ENCODE data around the gene FOXS1.

The FOXS1 gene

DNA sequence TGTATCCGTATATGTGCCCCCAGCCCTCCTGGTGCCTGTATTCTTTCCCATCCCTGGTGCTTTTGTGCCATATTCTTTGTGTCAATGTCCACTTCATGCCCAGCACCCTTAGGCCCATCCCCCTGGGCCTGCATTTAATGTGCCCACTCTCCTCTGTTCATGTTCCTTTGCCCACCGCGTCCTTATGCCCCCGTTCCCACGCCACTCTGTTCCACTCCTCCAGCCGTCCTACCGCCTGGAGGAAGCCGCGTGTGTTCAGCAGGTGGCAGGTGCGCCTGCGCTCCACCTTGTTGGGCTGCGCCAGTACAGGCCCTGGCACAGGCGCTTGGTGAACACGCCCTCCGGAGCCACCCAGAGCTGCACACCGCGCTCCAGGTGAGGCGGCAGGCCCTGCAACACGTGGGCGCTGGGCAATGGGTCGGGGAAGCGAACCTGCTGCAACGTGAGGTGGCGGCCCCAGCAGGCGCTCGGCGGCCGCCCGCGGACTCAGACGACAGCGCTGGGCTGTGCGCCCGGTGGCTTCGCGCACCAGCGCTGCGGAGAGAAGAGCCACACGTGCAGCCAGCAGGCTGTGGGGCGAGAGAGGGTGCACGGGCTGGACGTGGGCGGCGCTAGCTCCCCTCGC, 4.0 kb upstream of the FOXS1 start:
- Mint-ChIP-seq H3K9me3 (no peaks in the 10 kb centered on the region), H3K27me3 (peaks cover 11% of the 10 kb centered on the region), H3K36me3 (no peaks in the 10 kb centered on the region), H3K4me1 (no peaks in the 10 kb centered on the region), H3K27ac (no peak overlapping the region), H3K4me3 (no peak overlapping the region)

DNA sequence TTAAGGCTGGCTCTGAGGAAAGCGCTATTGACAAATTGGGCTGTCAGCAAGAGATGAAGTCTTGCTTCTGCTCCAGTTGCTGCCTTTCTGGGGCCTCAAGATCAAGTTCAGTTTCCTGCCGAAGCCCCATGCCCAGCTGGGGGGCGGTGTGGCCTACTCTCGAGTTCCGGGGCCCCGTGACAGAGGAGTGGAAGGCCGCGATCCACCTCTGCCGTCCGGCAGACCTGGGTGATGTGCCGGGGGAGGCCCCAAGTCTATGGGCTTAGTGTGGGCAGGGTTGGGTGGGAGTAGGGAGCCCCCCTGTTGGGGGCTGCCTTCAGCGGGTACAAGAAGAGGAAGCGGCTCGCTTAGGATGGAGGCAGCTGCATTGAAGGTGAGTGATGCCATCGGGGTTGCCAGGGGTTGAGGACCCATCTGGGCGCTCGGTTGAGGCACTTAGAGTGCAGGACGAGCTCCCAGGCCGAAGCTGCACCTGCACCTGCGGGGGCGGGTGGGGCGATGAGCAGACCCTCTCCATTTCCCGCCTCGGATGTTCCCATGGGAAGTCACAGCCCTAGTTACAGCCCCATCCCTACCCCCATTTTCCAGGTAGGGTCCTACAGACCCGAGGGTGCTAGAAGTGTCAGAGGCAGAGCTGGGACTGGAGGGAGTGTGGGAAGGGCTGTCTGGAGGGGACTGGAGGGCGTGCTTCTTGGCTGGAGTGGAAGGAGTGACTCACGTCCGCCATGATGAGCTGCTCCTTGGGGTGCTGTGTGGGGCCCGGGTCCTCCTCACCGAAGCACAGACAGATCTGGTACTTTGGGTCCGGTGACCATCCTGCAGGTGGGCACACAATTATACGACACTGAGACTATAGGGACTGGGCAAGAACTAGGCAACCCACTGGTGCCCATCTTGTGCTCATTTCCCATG, 2.9 kb upstream of the FOXS1 start:
- H3K27me3 Mint-ChIP-seq: peaks cover 11% of the 10 kb centered on the region

DNA sequence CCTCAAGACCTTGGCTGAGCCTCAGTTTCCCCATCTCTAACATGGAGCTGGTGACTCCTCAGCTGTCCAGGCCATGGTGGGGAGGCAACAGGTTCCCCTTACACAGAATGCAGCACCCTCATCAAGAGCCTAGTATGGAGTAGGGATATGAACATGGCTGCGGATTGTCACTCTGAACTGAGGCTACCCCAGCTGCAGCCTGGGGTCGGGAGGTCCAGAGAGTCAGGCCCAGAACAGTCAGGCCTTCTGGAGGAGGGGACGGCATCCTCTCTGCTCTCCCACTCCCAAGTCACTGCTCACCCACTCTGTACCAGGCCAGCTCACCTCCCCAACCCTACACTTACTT, 1.4 kb upstream of the FOXS1 start:
- H3K36me3 Mint-ChIP-seq: no peaks in the 10 kb centered on the region
- peaks cover 11% of the 10 kb centered on the region for H3K27me3 Mint-ChIP-seq
- H3K9me3 Mint-ChIP-seq: no peaks in the 10 kb centered on the region
- H3K4me1 Mint-ChIP-seq: no peaks in the 10 kb centered on the region
- no peak overlapping the region for H3K4me3 Mint-ChIP-seq
- H3K27ac Mint-ChIP-seq: no peak overlapping the region

More for the DNA sequence above, 2.9 kb upstream of the FOXS1 start:
- H3K27ac Mint-ChIP-seq: no peak overlapping the region
- no peaks in the 10 kb centered on the region for H3K36me3 Mint-ChIP-seq
- no peak overlapping the region for H3K4me3 Mint-ChIP-seq
- no peaks in the 10 kb centered on the region for H3K4me1 Mint-ChIP-seq
- no peaks in the 10 kb centered on the region for H3K9me3 Mint-ChIP-seq

DNA sequence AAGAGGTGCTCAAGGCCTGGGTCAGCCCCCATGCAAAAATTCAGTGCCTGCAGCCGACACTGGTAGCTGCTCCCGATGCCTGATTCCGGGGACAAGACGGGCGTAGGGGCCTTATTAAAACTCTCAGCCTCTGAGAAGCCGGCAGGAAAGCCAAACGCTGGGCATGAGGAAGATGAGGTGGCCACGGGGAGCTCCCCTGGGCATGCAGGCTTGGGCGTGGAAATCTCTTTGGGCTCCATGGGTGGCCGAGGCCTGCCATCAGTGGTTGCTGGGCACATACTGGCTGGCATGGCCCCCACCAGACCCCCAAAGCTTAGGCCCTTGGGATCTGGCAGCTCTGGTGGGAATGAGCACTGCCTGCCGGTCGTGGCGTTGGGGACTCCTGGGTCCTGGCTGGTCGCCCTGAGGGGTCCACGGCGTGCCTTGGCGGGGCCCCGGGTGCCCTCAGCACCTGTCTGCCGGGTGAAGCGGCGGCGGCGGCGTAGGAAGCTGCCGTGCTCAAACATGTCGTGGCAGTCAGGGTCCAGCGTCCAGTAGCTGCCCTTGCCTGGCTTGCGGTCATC, 586 bp downstream of the FOXS1 start:
- Mint-ChIP-seq H3K9me3 (no peaks in the 10 kb centered on the region), H3K27me3 (peaks cover 5% of the 10 kb centered on the region), H3K4me1 (no peaks in the 10 kb centered on the region), H3K4me3 (no peak overlapping the region), H3K36me3 (no peaks in the 10 kb centered on the region), H3K27ac (no peak overlapping the region)

DNA sequence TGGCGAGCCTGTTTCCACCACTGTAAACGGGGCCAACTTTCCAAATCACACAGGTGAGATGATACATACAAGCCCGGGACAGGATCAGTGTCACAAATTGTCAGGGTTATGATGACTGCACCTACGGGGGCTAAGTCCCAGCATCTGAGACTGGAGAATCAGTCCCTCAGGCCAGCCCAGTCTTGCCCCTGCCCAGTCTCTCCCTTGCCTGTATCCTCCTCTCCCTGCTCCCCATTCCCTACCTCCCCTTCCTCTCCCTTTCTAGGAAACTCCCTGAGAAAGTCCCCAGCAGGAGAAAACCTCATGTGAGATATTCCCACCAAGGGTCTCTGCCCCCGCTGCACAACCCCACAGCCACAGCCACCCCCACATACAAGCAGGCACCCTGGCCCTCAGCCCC, 1.5 kb downstream of the FOXS1 start:
- Mint-ChIP-seq H3K36me3 (no peaks in the 10 kb centered on the region), H3K27ac (no peak overlapping the region), H3K4me3 (no peak overlapping the region), H3K27me3 (peaks cover 3% of the 10 kb centered on the region), H3K4me1 (no peaks in the 10 kb centered on the region), H3K9me3 (no peaks in the 10 kb centered on the region)

DNA sequence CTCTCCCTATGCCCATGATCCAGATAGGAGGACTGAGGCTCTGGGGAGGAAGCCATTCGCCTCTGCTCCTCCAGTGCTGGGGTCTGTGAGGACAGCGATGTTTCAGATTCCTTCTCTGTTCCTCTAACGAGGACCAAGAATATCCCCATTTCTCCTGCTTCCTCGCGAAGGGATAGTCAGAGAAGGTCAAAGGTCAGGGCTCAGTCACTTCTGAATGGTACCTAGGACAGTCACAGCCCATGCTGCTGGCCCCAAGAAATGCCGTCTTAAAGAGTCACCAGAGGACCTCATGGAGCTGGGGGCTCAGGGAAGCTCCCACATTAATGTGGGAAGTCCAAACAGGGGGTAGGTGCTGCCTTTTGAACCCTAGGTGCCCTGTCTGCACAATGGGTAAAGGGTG, 2.1 kb downstream of the FOXS1 start:
- no peak overlapping the region for H3K27ac Mint-ChIP-seq
- H3K4me3 Mint-ChIP-seq: no peak overlapping the region
- H3K27me3 Mint-ChIP-seq: no peaks in the 10 kb centered on the region
- no peaks in the 10 kb centered on the region for H3K4me1 Mint-ChIP-seq
- H3K9me3 Mint-ChIP-seq: no peaks in the 10 kb centered on the region
- H3K36me3 Mint-ChIP-seq: no peaks in the 10 kb centered on the region

DNA sequence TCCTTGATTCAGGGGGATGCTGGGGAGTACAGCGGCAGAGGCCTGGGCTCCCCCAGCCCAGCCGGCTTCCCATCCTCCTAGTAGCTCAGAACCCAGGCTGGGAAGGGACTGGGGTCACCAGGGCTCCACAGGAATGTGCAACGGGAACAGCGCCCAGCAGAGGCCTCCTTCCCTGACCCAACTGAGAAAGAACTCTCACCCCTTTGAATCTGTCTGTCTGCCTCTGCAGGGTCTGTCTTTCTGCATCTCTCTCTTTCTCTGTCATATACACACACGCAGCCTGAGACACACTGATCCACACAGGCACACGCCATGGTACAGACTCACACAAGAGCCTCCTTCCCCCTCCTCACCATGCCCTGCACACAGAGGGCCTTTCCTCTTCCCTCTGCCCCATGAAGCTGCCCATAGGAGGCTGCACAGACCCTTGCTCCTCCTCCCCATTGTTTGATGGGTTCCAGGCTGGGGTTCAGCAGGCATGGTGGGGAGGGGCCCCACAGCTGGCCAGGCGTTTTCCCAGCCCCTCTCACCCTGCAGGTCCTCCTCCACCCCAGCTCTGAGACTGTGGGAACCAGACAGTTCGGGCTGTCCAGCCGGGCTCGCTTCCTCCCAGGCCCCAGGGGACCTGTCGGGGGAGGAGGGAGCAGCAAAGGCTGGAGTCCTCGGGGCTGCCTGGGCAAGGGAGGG, 2.8 kb downstream of the FOXS1 start:
- no peaks in the 10 kb centered on the region for H3K36me3 Mint-ChIP-seq
- no peak overlapping the region for H3K27ac Mint-ChIP-seq
- no peak overlapping the region for H3K4me3 Mint-ChIP-seq
- H3K27me3 Mint-ChIP-seq: no peaks in the 10 kb centered on the region
- no peaks in the 10 kb centered on the region for H3K9me3 Mint-ChIP-seq
- no peaks in the 10 kb centered on the region for H3K4me1 Mint-ChIP-seq

DNA sequence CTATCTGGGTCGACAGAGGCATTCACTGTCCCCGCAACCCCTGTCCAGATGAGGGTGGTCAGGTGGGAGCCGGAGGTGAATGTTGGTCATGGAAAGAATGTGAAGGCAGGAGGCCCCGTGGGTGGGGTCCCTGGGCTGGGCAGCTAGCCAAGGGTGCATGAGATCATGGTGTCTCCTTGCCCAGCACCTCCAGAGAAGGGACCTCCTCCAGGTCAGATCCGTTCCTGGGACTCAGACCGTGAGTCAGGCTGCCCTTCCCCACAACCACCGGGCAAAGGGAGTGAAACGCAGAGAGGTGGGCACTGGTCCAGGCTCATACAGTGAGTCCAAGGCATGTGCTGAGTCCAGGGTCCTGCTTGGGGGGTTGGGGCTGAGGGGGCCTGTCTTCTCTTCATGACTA, 3.5 kb downstream of the FOXS1 start:
- no peak overlapping the region for H3K27ac Mint-ChIP-seq
- no peak overlapping the region for H3K4me3 Mint-ChIP-seq
- H3K36me3 Mint-ChIP-seq: no peaks in the 10 kb centered on the region
- H3K27me3 Mint-ChIP-seq: no peaks in the 10 kb centered on the region
- no peaks in the 10 kb centered on the region for H3K4me1 Mint-ChIP-seq
- H3K9me3 Mint-ChIP-seq: no peaks in the 10 kb centered on the region

DNA sequence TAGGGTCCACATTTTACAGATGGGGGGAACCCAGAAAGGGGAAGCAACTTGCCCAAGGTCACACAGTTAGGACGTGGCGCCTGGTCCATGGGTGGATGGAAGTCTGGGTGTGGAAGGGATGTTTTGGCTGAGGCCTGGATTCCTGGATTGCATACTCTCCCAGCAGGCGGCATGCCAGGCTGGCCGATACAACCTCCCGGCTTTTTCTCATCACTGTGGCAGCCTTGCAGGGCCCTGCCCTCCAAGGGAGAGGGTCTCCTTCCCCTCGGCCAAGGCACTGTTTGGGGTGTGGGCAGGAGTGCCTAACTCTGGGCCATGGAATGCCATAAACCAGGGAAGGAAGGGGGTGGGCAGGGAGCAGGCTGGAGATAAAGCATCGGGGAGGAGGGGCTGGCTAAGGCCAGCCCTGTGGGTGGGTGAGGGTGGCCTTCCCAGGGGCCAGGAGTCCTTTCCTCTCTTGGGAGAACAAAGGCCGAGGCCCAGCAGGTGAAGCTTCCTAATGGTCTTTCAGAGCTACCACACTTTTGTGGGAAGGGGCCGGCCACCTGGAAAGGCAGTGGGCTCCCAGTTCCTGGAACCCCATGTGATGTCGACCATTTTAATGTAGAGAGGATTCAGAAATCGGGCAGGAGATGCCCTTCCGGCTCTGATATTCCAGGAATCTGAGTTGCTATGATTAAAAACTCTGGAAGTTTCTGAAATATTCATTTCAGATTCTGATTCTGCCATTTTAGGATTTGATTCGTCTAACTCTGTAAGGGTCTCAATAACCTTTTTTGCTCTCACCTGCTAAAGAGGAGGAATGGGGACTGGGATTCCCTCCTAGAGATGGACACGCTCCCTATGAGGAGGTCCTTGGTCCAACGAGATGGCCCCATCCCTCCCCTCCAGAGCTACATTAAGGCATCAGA, 4.2 kb downstream of the FOXS1 start:
- Mint-ChIP-seq H3K4me3 (no peak overlapping the region), H3K27me3 (no peaks in the 10 kb centered on the region), H3K4me1 (no peaks in the 10 kb centered on the region), H3K27ac (no peak overlapping the region), H3K36me3 (no peaks in the 10 kb centered on the region), H3K9me3 (no peaks in the 10 kb centered on the region)

DNA sequence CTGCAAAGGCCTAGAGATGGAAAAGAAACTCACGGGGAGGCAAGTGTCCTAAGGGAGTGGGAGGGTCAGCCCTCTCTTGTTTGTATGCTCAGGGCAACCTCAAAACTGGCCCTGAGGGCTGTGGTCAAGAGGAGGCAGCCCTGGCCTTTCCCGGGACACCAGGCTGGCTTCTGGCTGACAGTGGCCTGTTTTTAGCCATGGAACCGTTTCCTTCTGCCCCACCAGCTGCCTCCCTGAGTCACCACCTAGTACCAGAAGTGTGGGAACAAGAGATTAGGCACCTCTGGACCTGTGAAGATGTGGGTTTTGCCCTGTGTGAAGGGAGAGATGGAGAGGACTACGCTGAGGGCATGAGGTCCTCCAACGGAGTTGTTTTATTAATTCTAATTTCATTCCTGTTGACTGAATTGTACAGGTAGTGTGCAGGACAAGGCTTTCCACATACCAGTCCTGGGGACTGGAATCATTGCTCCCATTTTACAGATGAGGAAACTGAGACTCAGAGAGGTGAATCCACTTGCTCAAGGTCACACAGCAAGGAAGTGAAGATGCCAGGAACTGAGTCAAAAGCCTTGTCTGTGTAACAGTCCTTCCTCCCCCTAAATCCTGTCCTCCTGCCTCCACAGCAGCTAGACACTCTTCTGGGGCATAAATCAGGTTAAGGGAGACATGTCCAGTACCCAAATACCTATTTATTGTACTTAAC, 5.5 kb downstream of the FOXS1 start:
- no peak overlapping the region for H3K4me3 Mint-ChIP-seq
- no peak overlapping the region for H3K27ac Mint-ChIP-seq
- H3K36me3 Mint-ChIP-seq: no peaks in the 10 kb centered on the region
- no peaks in the 10 kb centered on the region for H3K4me1 Mint-ChIP-seq
- H3K9me3 Mint-ChIP-seq: no peaks in the 10 kb centered on the region
- no peaks in the 10 kb centered on the region for H3K27me3 Mint-ChIP-seq

DNA sequence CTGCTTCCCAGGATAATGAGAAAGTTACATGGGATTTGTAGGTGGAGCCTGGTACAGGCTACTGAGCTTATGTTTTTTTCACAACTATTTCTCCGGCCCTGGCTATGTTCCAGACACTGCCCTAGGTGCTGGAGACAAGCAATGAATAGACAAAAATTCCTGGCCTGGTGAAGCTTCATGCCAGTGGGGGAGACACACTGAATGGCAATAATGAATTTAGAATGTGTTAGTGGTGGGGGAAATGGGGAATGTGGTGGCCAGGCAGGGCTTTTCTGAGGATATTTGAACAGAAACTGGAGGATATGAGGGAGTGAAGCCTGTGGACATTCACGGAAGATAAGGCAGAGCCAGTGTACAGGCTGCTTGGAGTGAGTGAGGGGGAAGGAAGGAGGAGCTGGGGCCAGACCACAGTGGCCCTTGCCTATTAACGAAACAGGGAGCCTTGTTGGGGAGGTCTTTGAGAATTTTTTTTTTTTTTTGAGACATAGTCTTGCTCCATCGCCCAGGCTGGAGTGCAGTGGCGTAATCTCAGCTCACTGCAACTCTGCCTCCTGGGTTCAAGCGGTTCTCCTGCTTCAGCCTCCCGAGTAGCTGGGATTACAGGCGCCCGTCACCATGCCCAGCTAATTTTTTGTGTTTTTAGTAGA, 6.6 kb downstream of the FOXS1 start:
- no peak overlapping the region for H3K27ac Mint-ChIP-seq
- H3K27me3 Mint-ChIP-seq: no peaks in the 10 kb centered on the region
- no peaks in the 10 kb centered on the region for H3K4me1 Mint-ChIP-seq
- no peaks in the 10 kb centered on the region for H3K9me3 Mint-ChIP-seq
- no peak overlapping the region for H3K4me3 Mint-ChIP-seq
- H3K36me3 Mint-ChIP-seq: no peaks in the 10 kb centered on the region

DNA sequence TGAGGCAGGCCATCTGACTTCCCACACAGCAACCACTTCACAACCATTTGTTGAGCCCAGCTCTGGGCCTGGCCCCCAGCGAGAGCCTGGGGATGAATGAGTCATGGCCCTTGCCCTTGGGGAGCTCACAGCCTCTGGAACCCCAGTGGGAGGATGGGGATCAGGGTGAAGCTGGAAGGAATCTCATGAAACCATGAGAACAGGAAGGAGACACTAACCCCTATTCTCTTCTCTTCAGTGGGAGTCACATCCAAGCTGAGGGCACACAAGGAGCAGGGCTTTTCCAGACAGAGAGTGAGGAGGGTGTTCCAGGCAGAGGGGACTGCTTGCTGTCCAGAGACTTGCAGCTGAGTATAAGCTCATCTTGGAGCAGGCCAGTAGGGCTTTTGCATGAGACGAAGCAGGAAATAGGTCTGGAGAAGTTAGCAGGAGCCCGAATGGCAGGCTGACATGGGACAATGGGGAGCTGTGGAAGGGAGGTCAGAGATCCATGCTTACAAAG, 7.5 kb downstream of the FOXS1 start:
- H3K27ac Mint-ChIP-seq: no peak overlapping the region
- no peaks in the 10 kb centered on the region for H3K36me3 Mint-ChIP-seq
- H3K4me3 Mint-ChIP-seq: no peak overlapping the region
- H3K4me1 Mint-ChIP-seq: no peaks in the 10 kb centered on the region
- H3K9me3 Mint-ChIP-seq: no peaks in the 10 kb centered on the region
- H3K27me3 Mint-ChIP-seq: no peaks in the 10 kb centered on the region

DNA sequence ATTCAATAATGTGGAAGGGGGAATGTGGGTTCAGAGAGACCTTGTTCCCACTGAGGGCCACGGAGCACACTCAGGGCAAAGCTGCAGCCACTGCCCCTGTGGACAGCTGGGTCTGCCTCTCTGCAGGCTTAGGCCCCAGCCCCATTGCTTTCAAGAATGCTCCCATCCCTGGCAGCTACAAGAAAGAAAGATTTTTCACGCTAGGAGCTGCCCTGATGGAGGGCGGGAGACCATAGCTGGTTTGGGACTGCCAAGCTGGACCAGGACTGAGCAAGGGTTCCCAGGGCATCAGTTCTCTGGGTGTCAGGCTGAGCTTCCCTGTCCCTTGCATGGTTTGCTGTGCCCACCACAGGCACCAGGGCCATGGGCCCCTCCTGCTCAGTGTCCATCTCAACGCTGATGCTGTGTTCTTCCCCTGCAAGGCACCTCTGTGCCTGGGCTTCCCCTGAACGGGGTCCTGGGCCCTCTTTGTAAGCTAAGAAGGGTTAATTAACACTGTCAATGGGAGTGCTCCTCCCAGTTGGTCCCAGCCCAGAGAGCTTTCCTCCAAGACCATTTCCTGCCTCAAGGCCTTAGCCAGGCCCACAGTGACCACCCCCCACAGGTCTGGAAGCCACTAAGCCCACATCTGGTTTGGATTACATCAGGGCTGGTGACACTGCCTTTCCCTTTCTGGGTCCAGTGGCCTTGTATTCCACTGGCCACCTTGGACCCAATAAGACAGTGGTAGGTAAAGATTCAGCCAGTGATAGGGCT, 8.4 kb downstream of the FOXS1 start:
- Mint-ChIP-seq H3K4me1 (no peaks in the 10 kb centered on the region), H3K27ac (peak overlapping the region; percentile 68), H3K4me3 (no peak overlapping the region), H3K27me3 (no peaks in the 10 kb centered on the region), H3K9me3 (no peaks in the 10 kb centered on the region), H3K36me3 (no peaks in the 10 kb centered on the region)
